ENCODE data around the gene P2RY12.

Gene P2RY12

DNA sequence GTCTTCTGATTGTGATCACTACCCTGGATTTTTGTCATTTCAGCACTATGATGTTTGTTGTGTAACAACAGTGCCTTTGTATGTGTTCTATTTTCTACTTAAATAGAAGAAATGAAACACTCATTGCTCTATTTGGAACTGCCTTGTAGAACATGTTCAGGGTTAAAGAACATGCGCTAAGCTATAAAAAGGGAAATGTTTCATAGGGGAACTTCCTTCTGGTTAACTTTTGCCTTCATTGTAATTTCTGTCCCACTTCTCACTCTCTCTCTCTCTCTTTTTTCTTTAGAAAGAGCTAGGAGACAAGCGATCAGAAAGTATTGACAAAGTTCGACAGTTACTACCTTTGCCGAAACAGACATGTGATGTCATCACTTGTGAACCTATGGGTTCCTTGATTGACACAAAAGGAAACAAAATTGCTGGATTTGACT is at the start of gene P2RY12:
TSS of gene P2RY12 (minus strand) at position 13 of the 434 bp plus-strand sequence. CDS start 45,908 bp downstream, outside the sequence.
- no peak for DNase-seq

DNA sequence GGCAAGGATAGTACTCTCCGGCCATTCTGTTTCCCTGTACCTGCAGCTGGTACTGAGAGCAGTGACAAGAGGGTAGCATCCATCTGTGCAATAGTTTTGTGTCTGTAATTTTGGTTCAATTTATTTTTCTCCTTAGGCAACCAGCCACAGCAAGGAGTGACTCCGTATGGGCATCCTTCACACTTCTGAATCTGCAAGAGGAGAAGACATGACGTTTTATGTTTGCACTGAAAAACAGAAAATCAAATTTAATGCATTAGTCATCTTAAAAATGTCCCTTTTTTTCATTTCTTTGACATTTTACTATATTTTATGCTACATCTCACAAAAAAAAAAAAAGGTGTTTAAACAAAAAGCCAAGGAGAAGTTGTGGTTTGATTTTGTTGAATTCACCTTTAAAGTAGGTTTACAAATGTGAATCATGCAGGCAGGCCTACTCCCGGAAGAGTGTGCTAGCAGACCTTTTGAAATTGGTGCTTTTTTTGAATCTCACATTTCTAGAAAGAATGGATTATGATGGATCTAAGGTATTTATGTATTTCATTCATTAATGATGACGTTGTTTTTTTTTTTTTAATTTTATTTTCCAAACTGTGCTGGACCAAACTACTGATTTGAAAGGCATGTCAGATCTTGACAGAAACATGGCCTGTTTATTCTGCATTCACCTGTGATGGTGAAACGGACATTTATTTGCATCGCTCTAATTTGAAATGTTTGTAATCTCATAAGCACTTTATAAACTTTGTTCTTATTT is 48.2 kb upstream of the P2RY12 start:
- DNase-seq, result no peak

DNA sequence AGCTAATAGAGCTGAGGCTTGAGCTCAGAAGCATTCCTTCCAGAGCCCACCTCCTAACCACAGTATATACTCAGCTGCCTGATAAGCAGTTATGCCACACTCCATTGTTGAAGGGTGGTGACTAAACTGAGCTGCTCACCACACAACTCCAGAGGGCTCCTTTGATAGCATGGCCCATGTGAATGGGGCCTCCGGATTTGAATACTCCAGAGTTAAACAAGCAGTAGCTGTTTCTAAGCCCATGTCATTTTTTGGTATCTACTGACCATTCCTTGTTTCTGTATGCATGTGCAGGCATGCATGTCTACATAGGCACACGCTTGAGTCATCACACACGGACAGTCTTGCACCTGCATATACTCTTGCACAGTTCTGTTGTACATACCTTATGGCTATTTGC is 47.4 kb upstream of the P2RY12 start:
- no peak for DNase-seq

DNA sequence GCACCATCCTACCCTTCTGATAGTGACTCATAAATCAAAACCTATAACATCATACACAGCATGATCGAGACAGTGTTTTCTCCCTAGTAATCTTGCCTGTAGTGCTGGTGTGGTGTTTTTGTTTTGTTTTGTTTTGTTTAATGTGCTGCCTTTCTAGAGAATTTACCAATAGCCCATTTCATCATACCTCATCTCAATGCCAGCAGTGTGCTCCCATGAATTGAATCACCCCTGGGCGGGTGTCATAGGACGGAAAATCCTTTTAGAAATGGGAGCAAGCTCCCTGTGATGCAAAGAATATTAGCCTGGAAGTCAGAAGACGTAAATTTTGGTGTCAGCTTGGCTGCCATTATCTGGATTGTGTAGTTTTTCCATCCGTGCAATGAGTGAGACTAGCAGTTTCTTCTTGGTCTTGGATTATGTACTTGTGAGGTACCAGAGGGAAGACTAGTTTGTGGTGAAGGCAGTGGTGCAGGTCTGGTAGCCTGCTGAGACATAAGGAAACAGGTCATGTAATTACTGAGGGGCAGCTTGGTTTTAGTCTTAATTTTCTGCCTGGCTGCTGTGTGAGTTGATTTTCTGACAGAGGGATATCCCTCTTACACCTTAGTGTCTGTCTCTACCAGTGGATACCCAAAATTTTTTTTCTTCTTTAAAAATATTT is 46.4 kb upstream of the P2RY12 start:
- DNase-seq, result no peak

DNA sequence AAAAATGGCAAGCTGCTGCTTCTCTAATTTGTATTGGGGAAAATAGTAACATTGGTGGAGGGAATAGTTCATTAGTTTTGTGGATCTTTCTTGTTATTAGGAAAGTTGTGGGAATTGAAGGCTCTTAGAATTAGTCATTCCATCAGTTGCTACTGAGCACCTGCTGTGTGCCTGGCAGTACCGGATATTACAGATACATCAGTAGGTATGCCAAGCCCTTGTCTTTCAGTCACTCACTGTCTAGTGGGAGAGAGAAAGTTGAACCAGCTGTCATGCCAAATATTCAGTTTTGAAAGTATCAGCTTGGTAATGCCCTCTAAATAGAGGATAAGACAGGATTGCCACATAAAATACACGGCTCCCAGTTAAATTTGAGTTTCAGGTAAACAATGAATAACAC is 43.8 kb upstream of the P2RY12 start:
- DNase-seq, result no peak

DNA sequence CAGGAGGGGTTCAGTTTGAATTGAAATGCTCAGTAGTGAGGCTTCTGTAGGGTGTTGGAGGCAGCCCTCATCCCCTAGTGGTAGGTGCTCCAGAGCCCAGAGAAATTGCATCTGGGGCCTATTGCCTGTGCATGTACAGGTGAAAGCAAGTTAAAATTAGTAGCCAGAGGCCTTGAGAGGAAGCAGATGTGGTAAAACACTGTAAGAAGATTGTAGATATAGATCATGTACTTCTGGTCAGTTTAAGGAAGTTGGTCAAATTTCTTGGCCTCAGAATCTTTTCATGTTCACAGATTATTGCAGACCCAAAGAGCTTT is 41.7 kb upstream of the P2RY12 start:
- no peak for DNase-seq

DNA sequence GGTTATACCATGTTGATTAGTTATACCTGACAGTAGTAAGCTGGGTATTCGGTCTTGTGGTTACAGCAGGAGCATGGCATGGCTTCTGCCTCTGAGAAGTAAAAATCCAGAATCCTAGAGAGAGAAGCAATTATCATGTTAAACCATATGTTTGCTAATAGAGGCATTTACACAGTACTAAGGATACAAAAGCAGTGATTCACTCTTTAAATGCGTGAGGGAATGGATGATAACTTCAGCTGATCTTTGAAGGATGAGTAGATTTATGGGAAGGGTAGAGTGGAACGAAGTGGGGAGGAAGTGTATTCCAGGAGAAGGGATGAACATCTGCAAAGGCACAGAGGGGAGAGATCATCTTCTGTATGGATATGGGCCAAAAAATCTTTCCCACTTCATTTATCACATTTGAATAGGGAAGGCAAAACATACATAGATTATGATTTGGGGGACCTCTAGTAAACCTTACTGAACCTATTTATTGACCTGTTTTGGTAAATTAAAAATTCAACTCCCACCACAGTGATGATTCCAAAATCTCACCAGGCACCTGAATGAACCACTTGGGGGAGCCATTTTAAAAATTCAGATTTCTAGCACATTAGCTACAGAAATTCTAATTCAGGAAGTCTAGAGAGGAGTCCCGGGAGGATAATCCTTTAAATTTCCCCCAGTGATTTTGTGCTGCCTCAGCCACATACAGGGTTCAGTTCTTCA is 41.2 kb upstream of the P2RY12 start:
- no peak for DNase-seq

DNA sequence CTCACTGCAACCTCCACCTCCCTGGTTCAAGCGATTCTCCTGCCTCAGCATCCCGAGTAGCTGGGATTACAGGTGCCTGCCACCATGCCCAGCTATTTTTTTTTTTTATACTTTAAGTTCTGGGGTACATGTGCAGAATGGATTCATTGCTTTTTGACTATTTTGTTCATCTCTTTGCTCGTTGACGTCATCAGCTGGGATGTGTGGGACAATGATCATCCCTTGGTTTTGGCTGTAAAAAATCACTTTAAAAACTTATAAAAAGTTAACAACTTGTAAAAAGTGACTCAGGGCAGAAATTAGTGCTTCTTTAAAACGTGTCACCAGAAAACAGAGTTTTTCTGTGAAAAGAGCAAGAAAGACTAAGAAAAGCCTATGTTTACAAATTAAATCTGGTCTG is 38.5 kb upstream of the P2RY12 start:
- DNase-seq, result no peak

DNA sequence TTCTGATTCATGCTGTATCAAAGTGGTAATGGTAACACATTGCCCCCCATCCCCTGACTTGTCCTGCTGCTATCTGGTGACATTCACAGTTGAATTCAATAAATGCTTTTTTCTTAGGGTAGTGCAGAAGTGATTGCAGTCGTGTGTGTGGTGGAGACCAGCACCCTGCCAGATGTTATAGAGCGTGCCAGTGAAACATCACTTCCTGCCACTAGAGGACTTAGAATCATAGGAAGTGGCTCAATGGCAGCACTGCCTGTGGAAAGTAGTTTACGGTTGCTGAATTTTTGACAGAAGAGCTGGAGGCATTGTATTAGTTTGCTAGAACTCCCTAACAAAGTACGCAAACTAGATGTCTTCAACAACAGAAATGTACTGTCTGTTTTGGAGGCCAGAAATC is 37.4 kb upstream of the P2RY12 start:
- DNase-seq, result no peak

DNA sequence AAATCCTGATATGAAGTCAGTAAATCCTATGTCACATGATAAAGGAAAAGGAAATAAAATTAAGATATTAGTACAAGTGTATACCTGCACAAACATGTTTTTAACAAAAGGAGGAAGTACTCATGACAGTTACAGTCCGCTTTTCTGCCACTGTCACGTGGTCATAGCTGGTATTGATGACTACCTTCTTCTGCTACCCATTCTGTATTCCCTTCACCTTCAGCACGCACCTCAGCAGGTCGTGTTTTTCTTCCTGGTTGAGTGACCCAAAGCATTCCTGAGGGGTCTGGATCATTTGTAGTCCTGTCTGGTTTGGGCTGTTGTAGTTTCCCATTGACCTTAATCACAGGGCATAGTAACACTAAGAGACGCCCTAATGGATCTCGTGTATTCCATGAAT is 35.3 kb upstream of the P2RY12 start:
- DNase-seq, result no peak

DNA sequence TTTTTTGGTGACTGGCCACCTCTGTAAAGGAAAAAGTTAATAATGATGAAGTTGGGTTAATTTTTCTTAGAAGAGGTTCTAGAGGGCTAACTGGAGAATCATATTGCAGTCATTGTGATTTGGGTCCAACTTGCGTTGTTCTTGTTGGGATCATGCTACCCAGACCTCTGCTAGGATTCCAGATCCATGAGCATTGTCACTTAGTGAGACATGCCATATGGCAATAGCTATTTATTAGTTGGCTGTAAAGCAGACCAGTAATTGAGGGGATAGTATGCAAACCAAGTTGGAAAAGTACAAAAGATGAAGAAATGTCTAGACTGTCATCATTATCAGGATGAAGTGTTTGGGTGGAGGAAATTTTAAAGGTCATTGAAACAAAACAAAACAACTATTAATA is 30.7 kb upstream of the P2RY12 start:
- no peak for DNase-seq

DNA sequence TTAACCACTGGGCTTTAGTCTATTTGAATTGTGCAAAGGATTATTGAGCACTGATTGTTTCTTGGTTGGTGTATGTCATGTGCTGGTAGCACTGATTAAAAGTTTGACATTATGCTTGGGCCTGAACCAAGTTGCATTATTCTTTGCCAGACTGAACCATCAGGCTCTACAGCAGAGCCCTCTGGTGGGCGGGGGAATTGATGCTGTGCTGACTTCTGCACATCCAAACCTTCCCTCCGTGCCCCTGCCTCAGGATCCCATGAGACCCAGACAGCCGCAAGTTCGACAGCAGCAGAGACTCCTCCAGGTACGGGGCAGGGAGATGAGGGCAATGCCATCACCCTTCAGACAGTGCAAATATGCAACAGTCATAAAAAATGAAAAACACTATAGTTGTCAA is 28.4 kb upstream of the P2RY12 start:
- DNase-seq, result no peak

DNA sequence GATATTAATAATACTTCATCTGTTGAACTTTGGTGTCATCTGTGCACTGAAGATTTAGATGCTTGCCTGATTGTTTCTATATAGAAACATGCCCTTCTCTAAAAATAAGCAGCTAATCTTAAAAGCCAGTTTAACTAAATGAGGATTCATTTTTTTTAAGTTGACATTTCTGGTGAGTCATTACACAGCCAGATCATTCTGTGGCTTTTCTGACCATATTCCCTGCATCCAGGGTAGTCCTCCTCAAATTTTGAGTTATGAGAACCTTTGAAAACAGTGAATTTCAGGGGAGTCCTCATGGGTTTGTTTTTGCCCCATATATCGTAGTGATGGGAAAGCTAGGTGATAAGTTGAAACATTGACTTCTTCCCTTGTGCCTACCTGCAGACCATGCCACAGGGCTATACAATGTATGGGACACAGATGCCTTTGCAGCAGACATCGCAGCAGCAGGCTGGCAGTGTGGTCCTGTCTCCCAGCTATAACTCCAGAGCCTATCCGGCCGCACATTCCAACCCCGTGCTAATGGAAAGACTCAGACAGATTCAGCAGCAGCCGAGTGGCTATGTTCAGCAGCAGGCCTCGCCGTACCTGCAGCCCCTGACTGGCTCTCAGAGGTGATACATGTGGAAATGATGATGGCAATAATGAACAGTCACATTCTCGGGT is 26.5 kb upstream of the P2RY12 start:
- DNase-seq, result no peak

DNA sequence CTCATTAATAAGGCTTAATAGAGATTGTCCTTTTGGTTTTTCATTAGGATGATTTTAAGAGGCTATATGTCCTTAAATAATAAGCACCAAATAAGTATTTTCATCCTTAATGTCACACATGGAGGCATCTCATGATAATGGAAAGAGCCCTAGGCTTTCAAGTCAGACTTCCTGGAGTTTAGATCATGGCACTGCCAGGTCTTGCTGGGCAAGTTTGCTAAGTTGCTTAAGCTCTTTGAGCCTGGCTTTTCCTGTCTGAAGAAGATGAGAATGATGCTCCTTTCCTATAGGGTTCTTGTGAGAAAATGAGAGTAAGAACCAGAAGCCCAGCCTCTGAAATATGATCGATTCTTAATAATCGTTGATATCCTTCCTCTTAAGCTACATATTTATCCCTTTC is 23.4 kb upstream of the P2RY12 start:
- DNase-seq, result no peak

DNA sequence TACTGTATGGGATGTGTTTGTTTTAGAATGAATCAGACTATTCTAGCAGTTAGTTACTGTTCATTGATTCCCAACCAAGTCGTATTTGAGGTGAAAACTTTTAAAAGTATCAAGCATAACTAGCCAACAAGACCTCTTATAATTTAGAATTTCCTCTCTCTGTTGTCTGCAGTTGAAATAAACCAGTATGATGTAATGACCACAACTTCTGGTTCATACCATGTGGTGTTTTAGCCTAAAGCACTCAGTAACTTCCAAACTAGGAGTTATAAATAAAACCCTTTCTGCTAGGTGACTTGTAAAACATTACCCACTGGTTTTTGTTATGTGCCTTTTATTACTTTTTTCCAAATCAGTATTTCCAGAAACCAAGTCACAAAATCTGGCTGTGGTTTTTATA is 19.8 kb upstream of the P2RY12 start:
- no peak for DNase-seq

DNA sequence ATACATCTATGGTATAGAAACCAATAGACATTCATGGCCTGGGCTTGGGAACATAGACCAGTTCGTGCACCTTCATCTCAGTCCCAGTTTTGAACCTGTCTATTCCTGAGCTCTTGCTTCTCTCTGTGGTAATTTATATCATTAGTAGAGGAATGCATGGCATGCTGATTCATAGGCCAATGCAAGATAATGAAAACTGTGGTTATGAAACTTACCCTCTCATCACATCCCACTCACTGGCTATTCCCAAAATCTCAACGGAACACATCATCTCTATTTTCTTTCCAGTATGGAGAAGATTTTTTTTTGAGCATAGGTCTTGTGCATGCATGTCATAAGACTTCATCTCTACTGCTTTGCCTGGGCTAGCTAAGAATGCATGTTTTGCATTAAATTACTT is 18.7 kb upstream of the P2RY12 start:
- no peak for DNase-seq

DNA sequence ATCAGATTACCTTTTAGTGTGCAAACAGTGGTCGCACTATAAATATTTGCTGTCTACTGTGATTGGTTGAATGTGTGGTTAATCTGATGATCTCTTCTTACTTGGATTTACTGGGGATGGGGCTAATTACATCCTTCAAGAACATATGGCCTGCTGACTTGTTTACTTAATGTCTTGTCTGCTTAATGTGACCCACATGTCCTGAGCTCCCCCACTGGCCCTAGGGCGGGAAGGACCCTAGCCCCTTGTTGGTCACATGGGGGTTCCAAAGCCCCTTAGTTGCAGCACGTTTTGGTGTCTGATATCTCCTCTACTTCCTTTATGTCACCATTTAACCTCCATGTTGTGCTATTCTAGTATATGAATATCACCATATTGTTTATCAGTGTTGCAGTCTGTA is 17.8 kb upstream of the P2RY12 start:
- no peak for DNase-seq

DNA sequence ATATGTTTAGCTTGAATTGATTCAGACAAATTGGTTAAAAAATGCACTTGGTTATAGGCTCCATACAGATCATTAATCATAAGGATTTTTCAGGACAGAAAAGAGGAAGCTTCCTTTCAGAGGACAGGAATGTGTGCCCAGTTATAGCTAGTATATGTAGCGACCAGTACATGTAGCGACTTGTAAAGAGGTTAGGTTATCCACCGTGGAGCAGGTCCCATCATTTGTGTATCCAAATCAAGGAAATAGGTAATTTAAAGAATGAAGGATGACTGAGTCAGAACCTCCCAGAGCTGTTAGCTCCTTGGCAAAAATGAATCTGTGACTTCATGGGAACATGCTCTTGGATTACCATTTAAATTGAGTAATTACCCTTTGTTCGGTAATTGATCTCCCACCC is 15.8 kb upstream of the P2RY12 start:
- DNase-seq, result no peak

DNA sequence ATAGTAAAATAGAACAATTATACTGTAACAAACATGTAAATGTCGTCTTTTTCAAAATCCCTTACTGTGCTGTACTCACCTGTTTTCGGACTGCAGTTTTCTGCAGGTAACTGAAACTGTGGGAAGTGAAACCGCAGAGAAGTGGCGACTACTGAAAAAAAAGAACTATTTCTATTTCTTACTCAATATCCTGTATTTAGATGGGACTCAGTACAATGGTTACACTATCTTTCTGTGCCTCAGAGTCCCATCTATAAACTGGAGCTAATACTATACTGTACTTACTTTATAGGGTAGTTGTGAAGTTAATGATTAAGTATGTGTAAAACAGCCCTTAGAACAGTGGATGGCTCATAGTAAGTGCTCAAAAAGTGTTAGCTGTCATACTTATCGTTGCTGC is 14.3 kb upstream of the P2RY12 start:
- no peak for DNase-seq

DNA sequence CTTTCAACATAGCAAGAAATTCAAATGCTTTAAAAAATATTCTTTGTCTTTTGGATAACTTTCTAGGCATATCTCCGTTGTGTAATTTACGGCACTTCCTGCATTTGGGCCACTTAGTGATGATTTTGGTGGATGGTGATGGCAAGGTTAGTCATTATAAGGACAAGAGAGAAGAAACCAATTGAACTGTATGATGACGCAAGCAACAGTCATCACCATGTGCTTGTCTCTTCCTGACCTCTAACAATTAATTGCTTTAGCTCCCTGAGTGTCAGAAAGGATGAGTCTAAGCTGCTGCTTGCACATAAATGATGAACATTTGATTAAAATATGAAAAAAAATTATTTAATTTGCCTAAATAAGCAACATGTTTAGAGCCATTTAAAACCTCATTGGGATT is 11.3 kb upstream of the P2RY12 start:
- DNase-seq, result no peak

DNA sequence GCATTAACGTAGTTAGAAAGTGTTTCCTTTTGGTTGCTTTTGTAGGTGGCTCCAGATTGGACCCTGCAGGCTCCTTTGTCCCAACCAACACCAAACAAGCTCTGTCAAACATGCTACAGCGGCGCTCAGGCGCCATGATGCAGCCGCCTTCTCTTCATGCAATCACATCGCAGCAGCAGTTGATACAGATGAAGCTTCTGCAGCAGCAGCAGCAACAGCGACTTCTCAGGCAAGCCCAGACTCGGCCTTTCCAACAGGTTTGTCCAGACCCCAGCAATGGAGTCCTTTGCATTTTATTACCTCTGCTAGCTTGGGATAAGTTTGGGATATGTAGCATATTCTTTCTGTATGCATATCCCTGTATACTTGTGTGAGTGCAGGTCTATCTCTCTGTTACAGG is 10.1 kb upstream of the P2RY12 start:
- DNase-seq, result no peak

DNA sequence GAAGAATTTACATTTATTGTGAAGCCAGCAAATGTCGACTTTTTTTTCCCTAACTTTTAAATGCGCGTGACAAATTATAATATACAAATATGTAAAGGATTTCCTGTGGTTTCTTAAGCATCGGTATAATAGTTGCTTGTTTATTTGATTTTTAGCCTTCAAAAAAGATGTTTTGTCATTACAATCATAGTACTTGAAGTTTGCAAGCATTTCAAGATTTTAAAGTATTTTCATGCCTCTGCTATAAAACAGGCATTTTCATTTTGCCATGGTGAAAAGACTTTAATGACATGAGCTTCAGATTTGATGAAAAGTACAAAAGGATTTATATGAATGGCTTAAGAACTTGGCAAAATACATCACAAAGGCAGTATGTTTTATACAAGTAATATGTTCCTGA is 9.4 kb upstream of the P2RY12 start:
- DNase-seq, result no peak

DNA sequence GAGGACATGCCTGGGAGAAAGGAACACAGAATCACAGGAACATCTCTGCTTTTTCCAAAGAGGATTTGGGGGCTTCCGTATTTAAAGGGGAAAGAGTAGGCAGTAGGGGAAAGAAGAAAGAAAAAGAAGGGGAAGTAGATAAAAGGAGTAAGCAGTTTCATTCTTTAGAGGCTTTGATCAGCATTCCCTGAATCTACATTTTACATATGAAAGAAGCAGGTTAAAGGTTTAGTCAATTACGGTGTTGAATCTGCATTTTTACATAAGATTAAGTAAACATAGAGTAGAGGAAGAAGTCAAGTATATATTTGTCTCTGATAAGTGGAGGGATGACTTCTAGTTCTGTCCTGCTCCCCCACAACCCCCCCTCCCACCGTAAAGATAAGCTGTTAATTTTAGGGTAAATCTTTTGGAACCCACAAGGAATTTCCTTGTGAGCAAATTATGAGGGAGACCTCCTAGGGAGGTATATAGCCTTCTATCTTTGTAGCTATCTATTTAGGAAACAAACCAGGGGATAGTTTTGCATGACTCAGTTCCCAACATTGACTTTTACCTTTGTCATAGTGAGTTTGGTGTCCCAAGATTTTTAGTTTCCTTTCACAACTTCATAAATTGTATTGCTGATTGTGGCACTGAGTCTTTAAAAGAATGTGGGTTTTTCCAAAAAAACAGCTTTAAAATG is 8.7 kb upstream of the P2RY12 start:
- no peak for DNase-seq

Data from DMS153 (cell line).